Psoas muscle (tissue), 8 donors: ENCODE measurements around the gene DGKZ. TPM values are rescaled to one million over a fixed set of nuclear protein-coding genes. Genes with fewer than 3 reads are reported as not detected.

Experiments
- ATAC-seq, 4 donors: fragments of 200-7000 bp; cut with Tn5 transposase; one replicate each; pipeline ENCODE4 v1.9.1; 2020; ENCODE audit warnings: moderate library complexity in 3 of 4, mild to moderate bottlenecking in 2 of 4
- DNase-seq, 2 donors: peaks; one replicate each; pipeline ENCODE4 v3.0.0-alpha.2; 2020
- H3K27ac ChIP-seq: fragments of 200-600 bp; one replicate; pipeline ENCODE4 v1.8.0; 2022
- H3K27me3 ChIP-seq, 3 donors: fragments of 200-600 bp in 1 of 3; one replicate each; pipeline versions ENCODE4 v1.6.1 to v1.8.0; 2013 to 2022; ENCODE audit warnings: low read length in 2 of 3, mild to moderate bottlenecking in 2 of 3, moderate library complexity in 1 of 3; ENCODE audit not compliant: insufficient read depth in 3 of 3
- H3K36me3 ChIP-seq, 2 donors: fragments of 200-600 bp in 1 of 2; one replicate each; pipeline versions ENCODE4 v1.6.1 to v1.8.0; 2013 to 2022; ENCODE audit warnings: low read depth in 1 of 2, mild to moderate bottlenecking in 1 of 2, moderate library complexity in 1 of 2; ENCODE audit not compliant: insufficient read depth in 1 of 2
- H3K4me1 ChIP-seq: fragments of 200-600 bp; one replicate; pipeline ENCODE4 v1.8.0; 2022
- H3K4me3 ChIP-seq: fragments of 200-600 bp; one replicate; pipeline ENCODE4 v1.8.0; 2022; ENCODE audit warnings: mild to moderate bottlenecking
- H3K9me3 ChIP-seq: fragments of 200-600 bp; one replicate; pipeline ENCODE4 v1.8.0; 2022
- CTCF ChIP-seq: fragments of 200-600 bp; IDR thresholded peaks from one replicate; pipeline ENCODE4 v1.8.0; 2022; ENCODE audit warnings: antibody characterized with exemption
- WGBS, 3 donors: extraction: QIAGEN DNeasy Blood & Tissue Kit; methylation state at CpG; one replicate each; pipeline versions ENCODE4 v1.1.6 to v1.1.7; 2013; 5-methylcytosine and 5-hydroxymethylcytosine counted together
- intact Hi-C, 2 donors: fragments of 100-400 bp; cut with DNase I; formaldehyde crosslinking; loops; one replicate each; pipeline versions ENCODE4 v1.11.0 to v1.14.2; 2022
- polyA plus RNA-seq, 3 donors: library from polyadenylated mRNA; stranded (reverse); fragments of 200-250 nt; gene quantifications; one replicate each; pipeline ENCODE4 v1.2.3, GENCODE V29; 2013
- total RNA-seq, 4 donors: library from RNA; stranded (reverse); fragmentation: NEBNext Ultra II Directional in 2 of 4; extraction: Animal tissue kit (Norgen Biotek cat#: 25700) in 2 of 4; gene quantifications; one replicate each; pipeline versions ENCODE4 v1.2.1 to v1.2.4, GENCODE V29; 2021 to 2023
- donor health status: healthy with polysubstance abuse.
- donor health status: DM: no; HTN: no; CAD: no; lungs with moderate emphysema.
- donor health status: Bipolar disorder and iron deficiency.
- donor health status: healthy.
- donor health status: DM: yes; HTN: yes; CAD: no.
- donor health status: DM: no; HTN: no; CAD: no.
- donor health status: DM: no; HTN: no; CAD: no.
- donor health status: DM: yes; HTN: yes; CAD: no.

DGKZ gene
- total and polyA plus RNA-seq, 7 donors, result 57.7 to 138 (median 90.2) TPM

GRCh38 chr11:46335890-46336562 is 11.2 kb upstream of the DGKZ start:
- intact Hi-C loops, result loop anchor here in 1 of 2 donors (10.0 kb wide), 1 partner anchor 211 kb away; the partner anchor contains the start of gene PHF21A
- H3K9me3 ChIP-seq, result no peaks in the 10 kb centered on the region
- ATAC-seq (no peak), DNase-seq (no peak)
- no peak overlapping the region for H3K4me3 ChIP-seq
- H3K4me1 ChIP-seq, result peaks cover 18% of the 10 kb centered on the region
- TF ChIP-seq CTCF, result no peak
- no peak overlapping the region for H3K27ac ChIP-seq
- WGBS, 3 donors, result 85 to 90% (median 88%) methylated on average over 11 of the region's 11 CpGs
- peaks cover 0 to 31% (median 15%) of the 10 kb centered on the region in 3 donors for H3K27me3 ChIP-seq
- H3K36me3 ChIP-seq, result no peaks in the 10 kb centered on the region

- ATAC-seq (no peak), DNase-seq (no peak)
- H3K27me3 ChIP-seq, result peaks cover 0 to 24% (median 11%) of the 10 kb centered on the region in 3 donors
- peaks cover 18% of the 10 kb centered on the region for H3K4me1 ChIP-seq
- H3K27ac ChIP-seq, result no peak overlapping the region
- H3K9me3 ChIP-seq, result no peaks in the 10 kb centered on the region
- no peak for TF ChIP-seq CTCF
- no peak overlapping the region for H3K4me3 ChIP-seq
- no peaks in the 10 kb centered on the region for H3K36me3 ChIP-seq
- intact Hi-C loops, result loop anchor here in 1 of 2 donors (10.0 kb wide), 1 partner anchor 212 kb away; the partner anchor contains the start of gene PHF21A
- WGBS, 3 donors, result 90 to 92% (median 90%) methylated on average over 12 of the region's 12 CpGs
Measured at GRCh38 chr11:46336563-46337180, 10.6 kb upstream of the DGKZ start.

DNA sequence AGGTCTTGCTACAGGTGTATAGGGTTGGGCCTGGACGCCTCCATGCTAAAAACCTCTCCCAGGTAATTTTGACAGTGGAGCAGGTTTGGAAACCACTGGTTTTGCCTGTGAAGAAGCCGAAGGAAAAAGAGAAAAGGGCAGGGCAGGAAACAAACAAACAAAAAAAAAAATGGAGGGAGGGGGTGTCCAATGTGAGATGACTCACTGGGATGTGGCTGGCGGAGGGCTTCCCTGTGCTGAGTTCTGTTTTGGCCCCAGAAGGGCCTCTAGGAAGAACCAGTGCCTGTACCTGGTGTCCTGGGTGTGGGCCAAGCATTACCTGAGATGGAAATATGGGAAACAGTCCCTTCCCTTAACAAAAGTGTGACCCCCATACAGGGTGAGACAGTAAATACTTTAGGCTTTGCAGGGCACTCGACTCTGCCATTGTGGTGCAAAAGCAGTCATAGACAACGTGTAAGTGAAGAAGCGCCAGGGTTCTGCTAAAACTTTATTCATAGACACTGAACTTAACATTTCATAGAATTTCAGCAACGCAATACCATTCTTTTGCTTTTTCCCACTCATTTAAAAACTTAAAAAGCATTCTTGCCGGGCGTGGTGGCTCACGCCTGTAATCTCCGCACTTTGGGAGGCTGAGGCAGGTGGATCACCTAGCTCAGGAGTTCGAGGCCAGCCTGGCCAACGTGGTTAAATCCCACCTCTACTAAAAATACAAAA is 9.5 kb upstream of the DGKZ start:
- TF ChIP-seq CTCF, result no peak
- DNase-seq, result no peak
- no peak for ATAC-seq
- WGBS, 3 donors, result 86 to 92% (median 91%) methylated on average over 13 of the region's 13 CpGs
- intact Hi-C loops, result loop anchor here in 1 of 2 donors (10.0 kb wide), 1 partner anchor 213 kb away; the partner anchor contains the start of gene PHF21A
- no peak overlapping the region for H3K27ac ChIP-seq
- H3K27me3 ChIP-seq, result peaks cover 0 to 15% (median 10%) of the 10 kb centered on the region in 3 donors
- no peak overlapping the region for H3K4me3 ChIP-seq
- no peaks in the 10 kb centered on the region for H3K36me3 ChIP-seq
- H3K4me1 ChIP-seq, result peaks cover 18% of the 10 kb centered on the region
- H3K9me3 ChIP-seq, result no peaks in the 10 kb centered on the region

DNA sequence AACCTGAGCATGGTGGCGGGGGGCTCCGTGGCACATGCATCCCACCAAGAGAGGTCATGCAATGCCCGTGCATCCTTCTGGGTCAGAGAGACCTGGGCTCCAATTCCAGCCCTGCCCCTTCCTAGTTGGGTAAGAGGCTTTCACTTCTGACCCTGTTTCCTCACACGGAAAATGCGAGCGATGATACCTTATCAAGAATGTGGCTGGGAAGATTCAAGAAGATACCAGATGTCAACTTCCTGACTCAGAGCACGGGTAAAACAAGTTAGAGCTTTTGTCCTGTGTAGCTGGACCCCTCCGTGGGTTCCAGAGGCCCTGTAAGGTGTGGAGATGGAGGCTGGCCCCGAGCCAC is 8.7 kb upstream of the DGKZ start:
- 21 to 27% (median 26%) methylated on average over 9 of the region's 9 CpGs for WGBS, 3 donors
- Histone ChIP-seq H3K27me3 (peaks cover 0 to 7% (median 7%) of the 10 kb centered on the region in 3 donors), H3K27ac (peak overlapping the region; percentile 62), H3K36me3 (no peaks in the 10 kb centered on the region), H3K4me1 (peaks cover 18% of the 10 kb centered on the region), H3K4me3 (peak overlapping the region; percentile 59), H3K9me3 (no peaks in the 10 kb centered on the region)
- TF ChIP-seq CTCF, result no peak
- intact Hi-C loops, result loop anchor here in 1 of 2 donors (10.0 kb wide), 1 partner anchor 214 kb away; the partner anchor contains the start of gene PHF21A
- ATAC-seq, result peak; percentile 19 to 53 (median 26)
- DNase-seq, result no peak
